GM19023 (cell line): ENCODE measurements around the gene MICALL2.
A peak's percentile ranks its signal among the peaks of the same experiment; 100 is the strongest.

Source experiments
- ATAC-seq: cut with Tn5 transposase; IDR thresholded peaks from one replicate; pipeline ENCODE4 v1.9.1; 2021; ENCODE audit warnings: mild to moderate bottlenecking, moderate library complexity; ENCODE audit not compliant: unreplicated experiment

The MICALL2 gene

GRCh38 chr7:1434891-1435670, 24.2 kb downstream of the MICALL2 start:
- ATAC-seq, result no peak

GRCh38 chr7:1434165-1434718, 25.0 kb downstream of the MICALL2 start:
- no peak for ATAC-seq

DNA sequence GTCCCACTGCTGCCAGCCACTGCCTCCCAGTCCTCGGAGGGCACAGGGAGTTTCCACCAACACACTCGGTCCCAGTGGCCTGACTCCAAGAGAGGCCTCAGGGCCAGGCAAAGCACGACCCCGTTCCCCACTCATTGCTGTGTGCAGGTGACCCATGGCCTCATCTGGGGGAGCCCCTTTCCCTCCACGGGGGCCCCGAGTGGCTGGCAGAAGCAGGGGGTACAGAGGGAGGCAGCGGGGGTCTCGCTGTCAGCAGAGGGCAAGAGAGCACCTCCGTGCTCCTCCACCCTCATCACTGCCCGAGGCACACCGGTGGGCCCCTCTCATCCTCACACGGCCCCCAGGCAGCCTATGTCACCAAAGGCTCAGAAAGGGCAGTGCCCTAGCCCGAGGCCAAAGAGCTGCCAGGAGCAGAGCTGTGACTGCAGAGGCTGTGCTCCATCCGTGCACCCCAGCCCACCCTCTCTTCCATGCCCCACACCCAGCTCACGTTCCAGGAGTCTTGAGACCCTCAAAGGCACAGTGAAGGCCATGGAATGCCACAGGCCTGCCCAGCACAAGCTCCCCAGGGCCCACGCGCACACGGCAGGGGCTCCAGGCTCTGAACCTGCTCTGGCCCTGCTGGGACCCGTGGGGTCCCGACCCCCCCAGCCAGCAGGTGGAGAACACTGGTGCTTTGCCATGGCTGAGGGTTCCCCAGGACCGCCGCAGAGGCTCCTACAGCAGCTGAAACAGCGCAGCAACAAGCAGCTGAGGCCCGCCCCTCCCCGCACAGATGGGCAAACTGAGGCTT, 25.9 kb downstream of the MICALL2 start:
- no peak for ATAC-seq

- peak; percentile 51 for ATAC-seq
Observed at GRCh38 chr7:1432411-1433082, 26.7 kb downstream of the MICALL2 start.

DNA sequence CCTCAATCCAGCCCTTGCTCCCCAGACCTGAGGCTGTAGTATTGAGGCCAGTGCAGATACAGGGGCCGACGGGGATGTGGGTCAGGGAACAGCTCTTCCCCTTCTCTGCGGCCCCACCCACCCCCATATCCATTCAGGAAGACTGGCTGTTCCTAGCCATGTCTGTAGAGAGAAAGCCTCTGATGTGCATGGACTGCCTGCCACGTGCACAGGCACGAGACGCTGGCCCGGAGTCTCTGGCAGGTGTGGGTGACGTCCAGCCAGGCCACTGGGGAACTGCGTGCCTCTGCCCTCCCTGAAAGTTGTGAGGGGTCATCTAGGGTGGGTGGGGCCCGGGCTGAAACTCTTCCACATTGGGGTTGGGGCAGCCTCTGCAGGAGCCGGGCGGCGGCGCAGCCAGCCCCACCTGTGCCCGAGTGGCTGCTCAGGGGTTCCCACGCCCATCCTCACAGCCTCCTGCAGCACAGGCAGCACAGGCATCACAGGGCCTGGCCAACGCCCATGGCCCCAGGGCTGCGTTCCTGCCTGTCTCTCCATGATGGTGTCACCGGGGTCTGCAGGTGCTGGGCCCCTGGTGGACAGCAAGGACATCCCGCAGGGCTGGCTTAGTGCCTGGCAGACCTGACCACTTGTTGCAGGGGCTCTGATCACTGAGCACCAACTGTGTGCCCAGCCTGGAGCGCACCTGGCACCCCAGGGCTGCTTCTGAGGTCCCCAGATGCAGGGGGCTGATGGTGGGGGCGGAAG, 27.5 kb downstream of the MICALL2 start:
- no peak for ATAC-seq

GRCh38 chr7:1431226-1431625, 28.0 kb downstream of the MICALL2 start:
- no peak for ATAC-seq

GRCh38 chr7:1430056-1430845, 29.0 kb downstream of the MICALL2 start:
- no peak for ATAC-seq

GRCh38 chr7:1428941-1429501, 30.2 kb downstream of the MICALL2 start:
- no peak for ATAC-seq

DNA sequence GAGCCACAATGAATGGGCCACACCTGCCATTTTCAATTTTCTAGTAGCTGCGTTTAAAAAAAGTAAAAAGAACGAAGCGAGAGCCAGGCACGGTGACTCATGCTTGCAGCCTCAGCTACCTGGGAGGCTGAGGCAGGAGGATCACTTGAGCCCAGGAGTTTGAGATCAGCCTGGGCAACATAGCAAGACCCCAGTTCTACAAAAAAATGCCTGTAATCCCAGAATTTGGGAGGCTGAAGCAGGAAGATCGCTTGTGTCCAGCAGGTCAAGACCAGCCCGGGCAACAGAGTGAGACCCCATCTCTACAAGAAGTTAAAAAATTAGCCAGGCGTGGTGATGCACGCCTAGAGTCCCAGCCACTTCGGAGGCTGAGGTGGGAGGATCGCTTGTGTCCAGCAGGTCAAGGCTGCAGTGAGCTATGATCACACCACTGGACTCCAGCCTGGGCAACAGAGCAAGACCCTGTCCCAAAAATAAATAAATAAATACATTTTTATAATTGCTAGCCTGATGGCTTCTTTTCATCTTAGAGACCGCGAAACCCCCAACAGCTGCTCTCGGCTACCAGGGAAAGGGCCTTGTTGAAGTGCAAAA, 32.1 kb downstream of the MICALL2 start:
- ATAC-seq, result no peak

DNA sequence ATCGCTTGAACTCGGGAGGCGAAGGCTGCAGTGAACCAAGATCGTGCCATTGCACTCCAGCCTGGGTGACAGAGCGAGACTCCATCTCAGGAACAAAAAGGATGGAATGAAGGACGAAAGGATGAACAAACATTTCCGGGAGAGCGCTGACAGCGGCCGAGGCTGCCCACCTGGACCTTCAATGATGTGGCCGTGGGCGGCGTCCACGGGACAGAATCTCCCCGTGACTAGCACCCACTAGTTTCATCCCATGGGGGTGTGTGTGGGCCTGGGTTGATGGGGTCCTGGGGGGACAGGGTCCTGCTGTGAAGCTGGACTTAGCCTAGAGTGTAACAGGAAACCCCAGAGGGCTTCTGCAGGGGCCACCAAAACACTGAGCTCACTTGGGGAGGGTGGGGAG, 32.8 kb downstream of the MICALL2 start:
- no peak for ATAC-seq

DNA sequence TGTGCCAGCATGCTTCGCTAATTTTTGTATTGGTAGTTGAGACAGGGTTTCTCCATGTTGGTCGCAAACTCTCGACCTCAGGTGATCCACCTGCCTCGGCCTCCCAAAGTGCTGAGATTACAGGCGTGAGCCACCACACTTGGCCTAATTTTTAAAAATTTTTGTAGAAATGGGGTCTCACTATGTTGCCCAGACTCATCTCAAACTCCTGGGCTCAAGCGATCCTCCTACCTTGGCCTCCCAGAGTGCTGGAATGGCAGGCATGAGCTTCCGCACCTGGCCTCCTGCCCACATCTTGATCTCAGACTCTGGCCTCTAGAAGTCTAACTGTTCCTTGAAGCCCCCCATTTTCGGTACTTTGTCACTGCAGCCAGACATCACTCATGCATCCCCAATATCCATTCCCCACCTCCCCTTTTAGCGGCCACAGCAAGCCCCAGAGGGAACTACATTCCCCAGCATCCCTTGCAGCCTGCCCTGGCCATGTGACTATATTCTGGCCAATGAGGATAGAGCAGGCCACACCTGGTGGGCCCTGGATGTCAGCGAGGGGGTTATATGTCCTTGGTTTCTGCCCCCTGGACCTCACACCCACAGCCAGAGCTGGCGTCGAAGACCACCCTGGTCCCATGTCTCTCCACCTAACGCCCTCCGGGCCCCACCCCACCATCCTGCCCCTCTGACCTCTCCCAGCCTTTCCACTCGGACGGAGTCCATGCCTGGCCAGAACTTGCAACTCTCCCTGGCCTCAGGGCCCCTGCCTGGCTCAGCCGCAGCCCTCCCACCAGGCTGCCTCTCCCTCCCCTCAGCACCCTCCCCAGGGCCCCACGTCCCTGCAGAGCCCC, 33.8 kb downstream of the MICALL2 start:
- ATAC-seq, result no peak

DNA sequence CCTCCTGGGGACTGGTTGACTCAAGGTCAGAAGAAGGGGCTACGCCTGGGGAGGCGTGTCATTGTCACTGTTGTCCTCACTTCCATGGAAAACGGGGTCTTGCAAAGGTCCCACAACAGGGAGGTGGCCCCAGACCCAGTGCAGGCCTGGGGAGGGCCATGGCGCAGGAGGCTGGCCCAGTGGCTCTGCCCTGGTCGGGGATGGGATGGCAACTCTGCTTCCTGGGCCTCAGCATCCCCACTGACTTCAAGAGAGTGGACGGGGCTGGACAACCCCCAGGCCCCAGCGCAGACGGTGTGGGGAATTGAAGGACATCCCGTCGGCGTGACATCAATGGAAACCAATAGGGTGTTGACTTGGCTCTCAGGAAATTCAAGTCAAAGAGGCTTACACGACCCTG, 35.2 kb downstream of the MICALL2 start:
- ATAC-seq, result no peak

DNA sequence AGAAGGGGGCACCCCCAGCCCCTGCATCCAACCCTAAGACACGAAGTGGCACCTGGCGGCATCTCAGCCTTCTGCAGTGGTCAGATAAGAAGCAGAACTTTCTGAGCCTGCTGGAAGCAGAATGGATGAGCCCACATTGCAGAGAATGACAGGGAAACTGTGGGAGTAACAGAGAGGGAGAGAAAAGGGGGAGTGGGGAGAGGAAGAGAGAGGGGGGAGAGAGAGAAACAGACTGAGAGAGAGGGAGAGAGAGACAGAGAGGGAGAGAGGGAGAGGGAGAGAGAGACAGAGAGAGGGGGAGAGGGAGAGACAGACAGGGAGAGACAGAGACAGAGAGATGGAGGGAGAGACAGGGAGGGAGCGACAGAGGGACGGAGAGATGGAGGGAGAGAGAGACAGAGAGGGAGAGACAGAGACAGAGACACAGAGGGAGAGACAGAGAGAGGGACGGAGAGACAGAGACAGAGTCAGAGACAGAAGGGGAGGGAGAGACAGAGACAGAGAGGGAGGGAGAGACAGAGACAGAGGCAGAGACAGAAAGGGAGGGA, 35.9 kb downstream of the MICALL2 start:
- ATAC-seq, result no peak

DNA sequence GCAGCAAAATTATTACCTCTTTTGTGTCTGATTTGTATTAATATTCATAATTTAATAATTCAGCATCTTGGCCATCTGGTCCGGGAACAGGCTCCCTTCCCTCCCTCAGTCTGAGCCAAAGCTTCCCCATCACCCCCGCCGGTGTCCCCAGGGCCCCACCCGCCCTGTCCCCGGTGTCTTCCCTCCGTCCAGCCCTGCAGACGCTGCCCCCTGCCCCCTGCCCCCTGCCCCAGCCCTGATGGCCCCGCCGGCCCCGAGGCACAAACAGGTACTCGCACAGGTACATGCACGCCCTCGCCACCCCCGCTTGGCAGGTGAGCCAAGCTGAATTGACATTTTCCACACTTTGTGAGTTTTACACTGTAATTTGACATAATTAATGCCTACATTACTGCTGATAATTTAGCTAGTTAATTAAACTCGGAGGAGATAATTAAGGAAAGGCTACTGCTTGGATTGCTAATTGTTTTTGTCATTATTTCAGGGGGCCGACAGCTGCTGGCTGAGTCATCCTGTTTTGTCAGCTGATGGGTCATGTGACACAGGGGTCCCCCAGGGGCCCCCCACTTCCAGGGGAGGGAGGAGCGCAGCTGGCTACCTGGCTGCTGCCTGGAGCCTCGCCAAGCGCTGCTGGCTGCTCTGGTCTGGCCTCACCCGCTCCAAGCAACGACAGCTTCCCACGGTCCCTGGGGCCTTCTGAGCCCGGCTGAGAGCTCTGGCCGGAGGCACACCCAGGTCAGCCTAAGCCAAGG, 36.6 kb downstream of the MICALL2 start:
- ATAC-seq, result no peak

DNA sequence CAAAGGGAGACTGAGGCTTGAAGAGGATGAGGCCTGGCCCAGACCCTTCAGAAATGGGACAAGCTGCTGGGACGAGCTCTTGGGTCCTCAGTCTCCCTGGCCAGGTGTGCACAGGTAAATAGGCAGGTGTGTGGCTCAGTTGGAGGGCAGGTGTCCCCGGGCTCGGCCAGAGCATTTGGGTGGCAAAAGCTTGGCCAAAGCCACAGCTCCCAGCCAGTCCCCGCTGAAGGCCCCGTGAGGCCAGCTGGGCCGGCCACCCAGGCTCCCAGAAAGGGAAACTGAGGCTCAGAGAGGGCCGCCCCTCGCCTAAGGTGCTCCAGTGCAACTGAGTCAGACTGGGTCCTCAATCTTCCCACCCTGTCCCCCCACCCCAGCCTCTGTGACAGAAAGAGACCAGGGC, 37.3 kb downstream of the MICALL2 start:
- no peak for ATAC-seq

DNA sequence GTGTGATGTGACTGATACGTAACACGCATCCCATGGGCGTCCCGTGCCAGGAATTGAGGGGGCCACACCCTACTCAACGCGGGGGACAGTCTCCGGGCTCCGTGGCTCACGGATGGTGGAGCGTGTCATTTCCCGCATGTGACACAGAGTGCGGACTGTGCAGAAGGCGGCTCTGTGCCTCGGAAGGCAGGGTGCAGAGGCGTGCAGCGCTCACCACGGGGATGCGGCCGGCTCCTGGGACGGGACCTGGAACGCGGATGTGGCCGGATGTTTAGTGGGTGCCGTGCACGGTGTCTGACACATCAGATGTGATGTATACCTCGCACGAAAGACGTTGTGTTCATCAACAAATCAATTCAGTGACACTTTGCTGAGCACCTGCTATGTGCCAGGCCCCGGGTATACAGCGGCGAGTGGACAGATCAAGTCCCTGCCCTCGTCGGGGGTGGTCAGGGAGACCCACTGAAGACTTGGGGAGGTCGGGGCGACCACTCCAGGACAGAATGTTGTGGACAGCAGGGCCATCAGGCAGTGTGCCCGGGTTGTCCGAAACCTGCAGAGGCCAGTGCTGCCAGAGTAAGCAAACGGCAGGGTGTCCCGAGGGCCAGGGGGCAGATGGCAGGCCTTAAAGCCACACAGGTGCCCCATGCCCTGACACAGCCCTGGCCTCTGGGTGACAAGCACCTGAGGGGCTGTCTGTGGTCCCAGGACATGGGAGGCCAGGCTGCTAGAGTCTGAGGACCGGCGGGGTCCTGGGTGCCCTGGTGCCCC, 38.1 kb downstream of the MICALL2 start:
- ATAC-seq, result no peak

DNA sequence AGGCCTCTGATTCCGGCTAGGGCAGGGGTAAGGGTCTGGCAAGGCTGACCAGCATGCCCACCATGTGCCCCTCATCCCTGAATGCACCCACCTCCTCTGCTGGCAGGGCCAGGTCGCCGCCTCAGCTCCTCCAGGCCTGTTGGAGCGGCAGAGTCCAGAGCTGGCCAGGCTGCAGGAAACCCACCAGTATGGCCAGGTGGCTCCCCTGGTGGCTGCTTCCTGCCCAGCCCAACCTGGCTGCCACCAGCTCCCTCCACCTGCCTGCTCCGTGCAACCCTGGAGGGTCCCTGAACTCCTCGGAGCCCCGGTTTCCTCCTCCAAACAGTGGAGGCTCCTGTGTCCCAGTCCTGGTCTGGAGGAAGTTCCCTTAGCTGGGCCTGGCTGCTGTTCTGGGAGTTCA, 39.6 kb downstream of the MICALL2 start:
- no peak for ATAC-seq
